B cell (primary cell): Measurements from ENCODE around the gene OS9. TPM values are rescaled to one million over a fixed set of nuclear protein-coding genes. Genes with fewer than 3 reads are reported as not detected.

Source experiments
- ATAC-seq: fragments of 200-7000 bp; cut with Tn5 transposase; one replicate; pipeline ENCODE4 v1.10.0; 2021; ENCODE audit warnings: low read depth, mild to moderate bottlenecking, moderate number of reproducible peaks, moderate library complexity
- CTCF ChIA-PET: fragments of 350-600 bp; sonication (Branson Sonifier 250); formaldehyde crosslinking; loops from one replicate; lab custom pipeline; 2021; ENCODE audit warnings: antibody characterized with exemption, inconsistent platforms; lab: Charles Lee
- POLR2A ChIA-PET: fragments of 350-600 bp; sonication (Branson Sonifier 250); formaldehyde crosslinking; loops from one replicate; lab custom pipeline; 2021; ENCODE audit warnings: antibody characterized with exemption; lab: Charles Lee
- DNase-seq: peaks from one replicate; pipeline ENCODE4 v3.0.0; 2013
- H2AFZ ChIP-seq: 2 replicates; pipeline ENCODE4 v1.6.1; 2012; ENCODE audit warnings: mild to moderate bottlenecking, low read depth, low read length; ENCODE audit not compliant: insufficient read depth, poor library complexity, severe bottlenecking
- H3K27ac ChIP-seq, 2 donors: 1 replicate in 1 of 2; 2 replicates in 1 of 2; pipeline ENCODE4 v1.5.1; 2012 to 2013; ENCODE audit warnings: low read length in 2 of 2, mild to moderate bottlenecking in 2 of 2, moderate library complexity in 1 of 2
- H3K27me3 ChIP-seq, 4 experiments: fragments of 200-600 bp in 1 of 4; sonication (generic) in 1 of 4; replicated peaks in 1 of 4; 1 replicate in 2 of 4; 2 replicates in 2 of 4; pipeline versions ENCODE4 v1.6.1 to v1.7.0; 2013 to 2016; ENCODE audit warnings: low read length in 3 of 4, mild to moderate bottlenecking in 2 of 4, mixed read lengths in 1 of 4, moderate library complexity in 1 of 4; ENCODE audit not compliant: insufficient read depth in 4 of 4, control insufficient read depth in 3 of 4; ENCODE audit errors: control extremely low read depth in 1 of 4
- H3K36me3 ChIP-seq, 2 experiments: replicated peaks in 1 of 2; 1 replicate in 1 of 2; 2 replicates in 1 of 2; pipeline versions ENCODE4 v1.6.1 to v1.7.1; 2013; ENCODE audit warnings: low read length in 1 of 2; ENCODE audit not compliant: insufficient read depth in 2 of 2, control insufficient read depth in 1 of 2; ENCODE audit errors: control extremely low read depth in 1 of 2, extremely low read depth in 1 of 2
- H3K4me1 ChIP-seq, 2 donors: fragments of 200-600 bp in 1 of 2; sonication (generic) in 1 of 2; 1 replicate in 1 of 2; 2 replicates in 1 of 2; pipeline versions ENCODE4 v1.5.1 to v1.6.1; 2013 to 2017; ENCODE audit warnings: low read length in 2 of 2; ENCODE audit not compliant: control insufficient read depth in 2 of 2, insufficient read depth in 2 of 2
- H3K4me2 ChIP-seq: replicated peaks from 2 replicates; pipeline ENCODE3; 2012; ENCODE audit warnings: mild to moderate bottlenecking, low read depth, low read length; ENCODE audit not compliant: poor library complexity, severe bottlenecking
- H3K4me3 ChIP-seq, 5 experiments: fragments of 200-600 bp in 1 of 5; sonication (generic) in 1 of 5; 1 replicate in 3 of 5; 2 replicates in 2 of 5; pipeline versions ENCODE4 v1.5.1 to v1.7.0; 2011 to 2016; ENCODE audit warnings: low read length in 4 of 5, mild to moderate bottlenecking in 4 of 5, low read depth in 2 of 5, control low read depth in 1 of 5, moderate library complexity in 1 of 5; ENCODE audit not compliant: insufficient read depth in 1 of 5; ENCODE audit errors: control extremely low read depth in 1 of 5, extremely low read depth in 1 of 5
- H3K79me2 ChIP-seq: fragments of 200-600 bp; sonication (generic); one replicate; pipeline ENCODE4 v1.6.0; 2016; ENCODE audit warnings: low read length; ENCODE audit not compliant: control insufficient read depth, insufficient read depth
- H3K9ac ChIP-seq: fragments of 200-600 bp; sonication (generic); 2 replicates; pipeline ENCODE4 v1.6.1; 2017; ENCODE audit warnings: mild to moderate bottlenecking, low read length, moderate library complexity
- H3K9me3 ChIP-seq, 3 donors: one replicate each; pipeline versions ENCODE4 v1.6.1 to v1.7.1; 2013; ENCODE audit warnings: low read length in 2 of 3; ENCODE audit not compliant: control insufficient read depth in 2 of 3, insufficient read depth in 1 of 3; ENCODE audit errors: control extremely low read depth in 1 of 3
- H4K20me1 ChIP-seq: 2 replicates; pipeline ENCODE4 v1.6.0; 2012; ENCODE audit warnings: mild to moderate bottlenecking, low read length; ENCODE audit not compliant: insufficient read depth, control insufficient read depth, poor library complexity, severe bottlenecking
- H3K27ac Mint-ChIP-seq: one replicate; pipeline ENCODE4 v1.8.0; 2021; ENCODE audit warnings: mixed read lengths
- H3K27me3 Mint-ChIP-seq: one replicate; pipeline ENCODE4 v1.8.0; 2021; ENCODE audit warnings: mixed read lengths
- H3K4me1 Mint-ChIP-seq: one replicate; pipeline ENCODE4 v1.8.0; 2021; ENCODE audit warnings: mixed read lengths
- H3K4me3 Mint-ChIP-seq: one replicate; pipeline ENCODE4 v1.8.0; 2021; ENCODE audit warnings: mixed read lengths
- H3K9me3 Mint-ChIP-seq: one replicate; pipeline ENCODE4 v1.8.0; 2022; ENCODE audit warnings: mixed read lengths; ENCODE audit not compliant: insufficient read depth
- CTCF ChIP-seq: fragments of 200-600 bp; IDR thresholded peaks from one replicate; pipeline ENCODE4 v1.8.0; 2022; ENCODE audit warnings: antibody characterized with exemption, mild to moderate bottlenecking
- WGBS: methylation state at CpG from one replicate; pipeline ENCODE4 v1.1.5; 2013; ENCODE audit warnings: missing lambda C conversion rate; ENCODE audit not compliant: insufficient coverage; 5-methylcytosine and 5-hydroxymethylcytosine counted together
- intact Hi-C: fragments of 100-400 bp; cut with micrococcal nuclease; formaldehyde crosslinking; loops from one replicate; pipeline ENCODE4 v1.10.0; 2022
- polyA plus RNA-seq: library from polyadenylated mRNA; depleted of rRNA; stranded (reverse); fragments of >200 nt; gene quantifications from 2 replicates; pipeline ENCODE4 v1.2.3, GENCODE V29; 2012
- total RNA-seq, 2 donors: library from RNA; stranded (reverse); fragments of 120-200 nt in 1 of 2; gene quantifications; 1 replicate in 1 of 2; 2 replicates in 1 of 2; pipeline versions ENCODE4 v1.2.3 to v1.2.4, GENCODE V29; 2013 to 2022

The OS9 gene
- total and polyA plus RNA-seq, 2 donors (not counting 1 experiment from before 2014, with no cell fraction given): 182 to 234 TPM

- Histone ChIP-seq H3K9ac (no peak overlapping the region), H3K27me3 (peaks cover 0 to 21% (median 17%) of the 10 kb centered on the region in 4 experiments), H3K4me1 (peaks cover 26 to 35% of the 10 kb centered on the region in 2 donors), H3K27ac (no peak overlapping the region), H3K4me3 (no peak overlapping the region), H4K20me1 (no peaks in the 10 kb centered on the region), H3K4me2 (peak overlapping the region; percentile 94), H2AFZ (no peak overlapping the region), H3K9me3 (peaks cover 0 to 7% (median 0%) of the 10 kb centered on the region in 3 donors), H3K79me2 (no peaks in the 10 kb centered on the region), H3K36me3 (no peaks in the 10 kb centered on the region)
- POLR2A ChIA-PET: no interaction called here
- no peak for ATAC-seq
- Mint-ChIP-seq H3K4me3 (peak overlapping the region; percentile 66), H3K9me3 (no peaks in the 10 kb centered on the region), H3K4me1 (peaks cover 26% of the 10 kb centered on the region), H3K27me3 (peaks cover 8% of the 10 kb centered on the region), H3K27ac (no peak overlapping the region)
- CTCF ChIA-PET: interaction anchor here (1.0 kb wide), 1 partner anchor 12 kb away, joined by 3 read pairs; the partner anchor contains the start of gene TSFM
- 79% methylated on average over 3 of the region's 4 CpGs for WGBS
- DNase-seq: peak; percentile 8
- TF ChIP-seq CTCF: no peak
- intact Hi-C loops: no loop called here
Measured at GRCh38 chr12:57770734-57771133, 76.8 kb downstream of the OS9 start.

Other genes starting within 250 kb of the OS9 start
- gene INHBE, start 238.8 kb upstream of the OS9 start, total RNA-seq: not detected in 2 replicates
- gene INHBE, start 238.8 kb upstream of the OS9 start, polyA plus RNA-seq: not detected in 2 replicates
- 3.9 and 4.1 TPM in 2 replicates for gene GLI1, start 234.3 kb upstream of the OS9 start, total RNA-seq
- gene GLI1, start 234.3 kb upstream of the OS9 start, polyA plus RNA-seq: 5.4 and 8.0 TPM in 2 replicates
- gene ARHGAP9, start 214.3 kb upstream of the OS9 start, total RNA-seq: 154 and 161 TPM in 2 replicates
- gene ARHGAP9, start 214.3 kb upstream of the OS9 start, polyA plus RNA-seq: 320 and 390 TPM in 2 replicates
- gene MARS1, start 206.1 kb upstream of the OS9 start, total RNA-seq: 183 and 193 TPM in 2 replicates
- gene MARS1, start 206.1 kb upstream of the OS9 start, polyA plus RNA-seq: 158 and 234 TPM in 2 replicates
- 35.6 and 39.5 TPM in 2 replicates for gene DDIT3, start 173.6 kb upstream of the OS9 start, total RNA-seq
- 159 and 306 TPM in 2 replicates for gene DDIT3, start 173.6 kb upstream of the OS9 start, polyA plus RNA-seq
- gene MBD6, start 171.3 kb upstream of the OS9 start, total RNA-seq: 121 TPM in 2 replicates
- gene MBD6, start 171.3 kb upstream of the OS9 start, polyA plus RNA-seq: 22.8 and 39.4 TPM in 2 replicates
- gene DCTN2, start 146.9 kb upstream of the OS9 start, total RNA-seq: 94.3 and 97.6 TPM in 2 replicates
- gene DCTN2, start 146.9 kb upstream of the OS9 start, polyA plus RNA-seq: 59.4 and 74.4 TPM in 2 replicates
- 0.56 and 0.67 TPM in 2 replicates for gene KIF5A, start 144.1 kb upstream of the OS9 start, total RNA-seq
- gene KIF5A, start 144.1 kb upstream of the OS9 start, polyA plus RNA-seq: 0.09 and 0.14 TPM in 2 replicates
- 20.1 and 24.7 TPM in 2 replicates for gene PIP4K2C, start 102.9 kb upstream of the OS9 start, total RNA-seq
- gene PIP4K2C, start 102.9 kb upstream of the OS9 start, polyA plus RNA-seq: 21.3 and 21.7 TPM in 2 replicates
- gene DTX3, start 89.3 kb upstream of the OS9 start, total RNA-seq: 3.5 and 4.0 TPM in 2 replicates
- gene DTX3, start 89.3 kb upstream of the OS9 start, polyA plus RNA-seq: 7.3 and 9.0 TPM in 2 replicates
- 0.15 TPM in 1 of 2 replicates, not detected in the other for gene ARHGEF25, start 82.7 kb upstream of the OS9 start, total RNA-seq
- gene ARHGEF25, start 82.7 kb upstream of the OS9 start, polyA plus RNA-seq: 0.12 TPM in 2 replicates
- 0.22 TPM in 1 of 2 replicates, not detected in the other for gene B4GALNT1, start 60.9 kb upstream of the OS9 start, total RNA-seq
- 0.04 and 0.12 TPM in 2 replicates for gene B4GALNT1, start 60.9 kb upstream of the OS9 start, polyA plus RNA-seq
- 27.0 and 27.6 TPM in 2 replicates for gene AGAP2, start 44.6 kb downstream of the OS9 start, total RNA-seq
- 17.1 and 22.2 TPM in 2 replicates for gene AGAP2, start 44.6 kb downstream of the OS9 start, polyA plus RNA-seq
- 29.6 and 33.5 TPM in 2 replicates for gene TSPAN31, start 50.9 kb downstream of the OS9 start, total RNA-seq
- 24.0 and 26.8 TPM in 2 replicates for gene TSPAN31, start 50.9 kb downstream of the OS9 start, polyA plus RNA-seq
- gene CDK4, start 58.2 kb downstream of the OS9 start, total RNA-seq: 43.1 and 44.6 TPM in 2 replicates
- gene CDK4, start 58.2 kb downstream of the OS9 start, polyA plus RNA-seq: 21.5 and 34.8 TPM in 2 replicates
- gene MARCHF9, start 61.0 kb downstream of the OS9 start, total RNA-seq: 81.4 and 83.1 TPM in 2 replicates
- gene MARCHF9, start 61.0 kb downstream of the OS9 start, polyA plus RNA-seq: 120 and 128 TPM in 2 replicates
- gene CYP27B1, start 72.9 kb downstream of the OS9 start, total RNA-seq: 0.79 and 1.1 TPM in 2 replicates
- 0.66 and 2.1 TPM in 2 replicates for gene CYP27B1, start 72.9 kb downstream of the OS9 start, polyA plus RNA-seq
- 8.5 and 9.2 TPM in 2 replicates for gene METTL1, start 78.0 kb downstream of the OS9 start, total RNA-seq
- gene METTL1, start 78.0 kb downstream of the OS9 start, polyA plus RNA-seq: 9.1 and 9.6 TPM in 2 replicates
- gene EEF1AKMT3, start 78.5 kb downstream of the OS9 start, total RNA-seq: 1.3 and 2.6 TPM in 2 replicates
- gene EEF1AKMT3, start 78.5 kb downstream of the OS9 start, polyA plus RNA-seq: 0.89 and 1.0 TPM in 2 replicates
- gene TSFM, start 88.7 kb downstream of the OS9 start, total RNA-seq: 20.6 and 20.9 TPM in 2 replicates
- 3.9 and 5.6 TPM in 2 replicates for gene TSFM, start 88.7 kb downstream of the OS9 start, polyA plus RNA-seq
- gene AVIL, start 124.6 kb downstream of the OS9 start, total RNA-seq: 5.3 and 6.9 TPM in 2 replicates
- gene AVIL, start 124.6 kb downstream of the OS9 start, polyA plus RNA-seq: 3.4 and 3.5 TPM in 2 replicates
- gene CTDSP2, start 152.6 kb downstream of the OS9 start, total RNA-seq: 203 and 209 TPM in 2 replicates
- 77.1 and 99.1 TPM in 2 replicates for gene CTDSP2, start 152.6 kb downstream of the OS9 start, polyA plus RNA-seq
- 6.2 and 6.5 TPM in 2 replicates for gene ATP23, start 247.4 kb downstream of the OS9 start, total RNA-seq
- 6.9 and 16.3 TPM in 2 replicates for gene ATP23, start 247.4 kb downstream of the OS9 start, polyA plus RNA-seq